ENCODE data around the gene SESN1.

- TF ChIP-seq CTCF (IDR thresholded peaks at IDR 0.05) (no peak), EZH2phosphoT487 (IDR thresholded peaks at IDR 0.05) (no peak), EZH2 (IDR thresholded peaks at IDR 0.05) (no peak)
These were observed 80.9 kb downstream of the SESN1 start for GRCh38 chr6:109013656-109014305.

All from neural progenitor cell (in vitro differentiated cells).